Measurements from ENCODE around the gene EMC9. TPM values are rescaled to one million over a fixed set of nuclear protein-coding genes. Genes with fewer than 3 reads are reported as not detected.

EMC9 gene
- total RNA-seq, 4 donors from 2014 or later = 6.0 to 12.1 (median 10.9) TPM

DNA sequence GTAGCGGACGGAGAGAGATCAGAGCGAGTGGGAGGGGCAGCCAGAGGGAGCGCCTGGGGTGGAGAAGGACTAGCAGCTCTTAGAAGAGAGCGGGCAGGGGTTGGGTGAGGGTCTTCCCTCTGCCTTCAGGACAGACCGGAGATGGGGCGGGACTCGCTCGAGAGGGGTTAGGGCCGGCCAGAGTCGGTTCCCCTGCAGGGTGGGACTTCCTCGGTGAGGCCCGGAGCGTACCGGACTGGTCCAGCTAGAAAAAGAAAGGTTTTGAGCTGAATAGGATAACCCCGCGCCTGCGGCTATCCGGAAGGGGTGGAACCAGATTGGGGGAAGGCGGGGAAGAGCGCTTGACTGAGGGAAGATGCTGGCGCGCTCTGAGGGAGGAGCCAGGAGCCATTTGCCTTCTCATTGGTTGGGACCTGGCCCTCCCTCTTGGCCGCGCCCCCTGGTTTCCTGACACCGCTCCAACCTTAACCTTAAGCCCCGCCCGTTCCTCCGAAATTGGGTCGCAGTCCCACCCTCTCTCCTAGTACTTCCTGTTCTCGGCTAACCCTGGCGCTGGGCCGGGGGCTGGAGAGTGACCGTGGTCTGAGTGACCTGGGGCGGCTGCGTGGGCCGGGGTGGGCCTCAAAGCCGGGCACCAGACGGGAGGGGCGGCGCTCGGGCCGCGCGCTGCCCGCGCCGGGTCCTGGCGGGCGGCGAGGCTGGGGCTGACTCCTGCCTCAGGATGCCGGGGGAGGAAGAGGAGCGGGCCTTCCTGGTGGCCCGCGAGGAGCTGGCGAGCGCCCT is 5.8 kb upstream of the EMC9 start, which contains the start of gene RNF31:
Gene RNF31, plus strand, starts transcription at position 521 of the 783 bp plus-strand sequence. Its CDS starts 201 bp downstream, at position 722.
- H3K27me3 ChIP-seq = no peaks in the 10 kb centered on the region
- 0 to 1% methylated on average over 8 to 26 of the region's 57 CpGs for WGBS, 2 donors
- H3K9me3 ChIP-seq = no peaks in the 10 kb centered on the region
- DNase-seq = peak; percentile 95
- peak within 1 kb of the TSS; percentile 80 to 97 (median 82) for H3K4me3 ChIP-seq
- intact Hi-C loops (cut with DNase I) = no loop called here
- H3K4me1 ChIP-seq = peaks cover 26 to 61% (median 28%) of the 10 kb centered on the region in 3 donors
- H3K36me3 ChIP-seq = peaks cover 16 to 53% (median 24%) of the 10 kb centered on the region in 3 donors
- TF ChIP-seq, protein P1, sequence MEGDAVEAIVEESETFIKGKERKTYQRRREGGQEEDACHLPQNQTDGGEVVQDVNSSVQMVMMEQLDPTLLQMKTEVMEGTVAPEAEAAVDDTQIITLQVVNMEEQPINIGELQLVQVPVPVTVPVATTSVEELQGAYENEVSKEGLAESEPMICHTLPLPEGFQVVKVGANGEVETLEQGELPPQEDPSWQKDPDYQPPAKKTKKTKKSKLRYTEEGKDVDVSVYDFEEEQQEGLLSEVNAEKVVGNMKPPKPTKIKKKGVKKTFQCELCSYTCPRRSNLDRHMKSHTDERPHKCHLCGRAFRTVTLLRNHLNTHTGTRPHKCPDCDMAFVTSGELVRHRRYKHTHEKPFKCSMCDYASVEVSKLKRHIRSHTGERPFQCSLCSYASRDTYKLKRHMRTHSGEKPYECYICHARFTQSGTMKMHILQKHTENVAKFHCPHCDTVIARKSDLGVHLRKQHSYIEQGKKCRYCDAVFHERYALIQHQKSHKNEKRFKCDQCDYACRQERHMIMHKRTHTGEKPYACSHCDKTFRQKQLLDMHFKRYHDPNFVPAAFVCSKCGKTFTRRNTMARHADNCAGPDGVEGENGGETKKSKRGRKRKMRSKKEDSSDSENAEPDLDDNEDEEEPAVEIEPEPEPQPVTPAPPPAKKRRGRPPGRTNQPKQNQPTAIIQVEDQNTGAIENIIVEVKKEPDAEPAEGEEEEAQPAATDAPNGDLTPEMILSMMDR (IDR thresholded peaks at IDR 0.05) = no peak
- TF ChIP-seq POLR2A (IDR thresholded peaks at IDR 0.05) = peak in 2 of 4 donors; percentile 12 to 59
- peak within 1 kb of the TSS; percentile 92 to 98 (median 94) for H3K27ac ChIP-seq

DNA sequence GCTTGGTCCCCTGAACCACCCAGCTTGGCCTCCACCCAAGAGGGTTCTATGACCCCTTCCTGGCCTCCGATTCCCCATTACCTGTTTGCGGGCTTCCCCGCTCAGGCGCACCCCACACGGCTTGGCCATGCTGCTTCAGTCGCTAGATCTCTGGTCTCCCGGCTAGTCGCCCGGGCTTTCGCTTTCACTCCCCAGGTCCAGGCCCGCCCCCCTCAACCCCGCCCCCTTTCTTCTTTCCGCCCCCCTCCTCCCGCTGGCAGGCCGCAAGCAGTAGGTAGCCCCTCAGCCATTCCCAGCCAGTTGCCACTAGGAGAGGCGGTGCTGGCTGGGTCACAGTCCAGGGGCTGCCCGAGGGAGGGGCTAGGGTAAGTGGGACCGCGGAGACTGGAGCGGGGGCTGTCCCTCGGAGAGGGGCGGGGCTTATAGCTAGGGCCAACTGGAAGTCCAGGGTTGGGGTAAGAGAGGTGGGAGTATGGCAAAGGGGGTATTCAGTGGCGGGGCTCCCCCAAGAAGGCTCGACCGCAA is 5.1 kb upstream of the EMC9 start, which contains the start of gene PSME2:
Gene PSME2, minus strand, starts transcription at position 158 of the 525 bp plus-strand sequence. Its CDS starts 29 bp downstream, at position 129.
- TF ChIP-seq POLR2A (IDR thresholded peaks at IDR 0.05) = peak in 2 of 4 donors; percentile 27 to 36
- TF ChIP-seq, protein P1 (IDR thresholded peaks at IDR 0.05) = no peak
- peak; percentile 64 for DNase-seq

DNA sequence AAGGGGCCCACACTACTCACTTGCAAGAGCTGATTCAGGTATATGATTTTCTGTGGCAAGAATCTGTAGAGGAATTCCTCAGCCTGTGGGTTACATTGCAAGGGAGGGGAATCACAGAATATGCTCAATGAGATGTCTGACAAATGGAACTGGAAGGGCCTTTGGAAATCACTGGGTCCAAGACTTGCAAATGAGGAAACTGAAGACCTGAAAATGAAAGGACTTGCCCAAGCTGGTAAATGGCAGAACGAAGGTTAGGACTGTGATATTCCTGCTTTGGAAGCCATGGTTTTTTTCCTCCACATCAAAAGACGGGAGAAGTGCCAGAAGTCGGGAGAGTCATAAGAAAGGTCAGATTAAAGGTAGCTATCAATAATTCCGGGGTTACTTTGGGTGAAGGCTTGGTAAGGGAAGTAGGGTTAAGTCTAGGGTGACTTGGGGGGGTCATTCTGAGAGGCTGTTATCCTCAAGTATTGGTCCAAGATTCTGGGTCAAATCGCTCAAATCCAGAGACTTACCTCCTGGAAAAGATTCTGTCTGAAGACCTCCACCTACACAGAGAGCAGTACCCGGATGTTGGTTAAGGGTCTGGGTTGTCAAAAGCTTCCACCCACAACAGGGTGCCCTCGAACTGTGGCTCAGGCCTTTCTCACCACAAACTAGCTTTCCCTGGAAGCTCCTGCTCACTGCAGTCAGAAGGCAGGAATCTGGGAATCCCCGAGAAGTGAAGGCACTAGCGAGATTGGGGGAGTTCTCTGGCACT is 4.5 kb upstream of the EMC9 start:
- no peak for DNase-seq
- 6 to 12% methylated on average over 9 of the region's 9 CpGs for WGBS, 2 donors
- no peak for TF ChIP-seq POLR2A (IDR thresholded peaks at IDR 0.05)
- TF ChIP-seq, protein P1 (IDR thresholded peaks at IDR 0.05) = no peak

More for the DNA sequence above, 5.1 kb upstream of the EMC9 start, which contains the start of gene PSME2:
- peaks cover 28 to 65% (median 30%) of the 10 kb centered on the region in 3 donors for H3K4me1 ChIP-seq
- peaks cover 11 to 46% (median 18%) of the 10 kb centered on the region in 3 donors for H3K36me3 ChIP-seq
- 0% methylated on average over 5 to 13 of the region's 25 CpGs for WGBS, 2 donors
- intact Hi-C loops (cut with DNase I) = no loop called here
- H3K27ac ChIP-seq = peak within 1 kb of the TSS; percentile 92 to 98 (median 94)
- no peaks in the 10 kb centered on the region for H3K27me3 ChIP-seq
- no peaks in the 10 kb centered on the region for H3K9me3 ChIP-seq
- H3K4me3 ChIP-seq = peak within 1 kb of the TSS; percentile 80 to 97 (median 82)

DNA sequence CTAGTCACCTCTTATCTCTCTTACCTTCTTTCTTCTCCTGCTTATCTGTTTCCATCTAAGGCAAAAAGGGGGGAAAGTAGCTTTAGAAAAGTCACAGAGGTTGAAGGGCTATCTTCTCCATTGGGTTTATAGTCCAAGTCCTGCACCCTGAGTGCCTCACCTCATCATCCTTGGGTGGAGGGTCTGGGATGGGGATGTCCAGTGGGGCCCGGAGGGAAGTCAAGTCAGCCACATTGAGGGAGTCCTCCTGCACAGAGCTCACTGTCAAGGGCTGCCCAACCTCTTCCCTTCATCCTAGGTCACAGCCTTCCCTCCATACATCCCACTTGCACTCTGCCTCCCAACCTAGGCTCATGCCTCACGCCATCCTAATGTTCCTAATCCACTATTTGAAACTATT is 3.8 kb upstream of the EMC9 start:
- Histone ChIP-seq H3K4me3 (peak overlapping the region in 1 of 4 donors; percentile 80), H3K27ac (peak overlapping the region; percentile 92 to 98 (median 94)), H3K27me3 (no peaks in the 10 kb centered on the region), H3K9me3 (no peaks in the 10 kb centered on the region), H3K4me1 (peaks cover 29 to 73% (median 33%) of the 10 kb centered on the region in 3 donors), H3K36me3 (peaks cover under 1 to 33% (median 7%) of the 10 kb centered on the region in 3 donors)
- no peak for DNase-seq
- 73 to 100% methylated on average over 1 to 2 of the region's 2 CpGs for WGBS, 2 donors
- TF ChIP-seq POLR2A (IDR thresholded peaks at IDR 0.05) = no peak
- TF ChIP-seq, protein P1 (IDR thresholded peaks at IDR 0.05) = no peak
- intact Hi-C loops (cut with DNase I) = no loop called here

More for the DNA sequence above, 4.5 kb upstream of the EMC9 start:
- Histone ChIP-seq H3K4me1 (peaks cover 28 to 68% (median 30%) of the 10 kb centered on the region in 3 donors), H3K36me3 (peaks cover 5 to 40% (median 13%) of the 10 kb centered on the region in 3 donors), H3K27ac (peak overlapping the region; percentile 92 to 98 (median 94)), H3K4me3 (peak overlapping the region; percentile 80 to 97 (median 82)), H3K9me3 (no peaks in the 10 kb centered on the region), H3K27me3 (no peaks in the 10 kb centered on the region)
- intact Hi-C loops (cut with DNase I) = no loop called here
